B cell (primary cell): ENCODE data around the gene COG1. TPM values are rescaled to one million over a fixed set of nuclear protein-coding genes. Genes with fewer than 3 reads are reported as not detected.

ENCODE experiments used
- ATAC-seq: fragments of 200-7000 bp; cut with Tn5 transposase; one replicate; pipeline ENCODE4 v1.10.0; 2021; ENCODE audit warnings: low read depth, mild to moderate bottlenecking, moderate number of reproducible peaks, moderate library complexity
- CTCF ChIA-PET: fragments of 350-600 bp; sonication (Branson Sonifier 250); formaldehyde crosslinking; loops from one replicate; lab custom pipeline; 2021; ENCODE audit warnings: antibody characterized with exemption, inconsistent platforms; lab: Charles Lee
- POLR2A ChIA-PET: fragments of 350-600 bp; sonication (Branson Sonifier 250); formaldehyde crosslinking; loops from one replicate; lab custom pipeline; 2021; ENCODE audit warnings: antibody characterized with exemption; lab: Charles Lee
- DNase-seq: peaks from one replicate; pipeline ENCODE4 v3.0.0; 2013
- H2AFZ ChIP-seq: 2 replicates; pipeline ENCODE4 v1.6.1; 2012; ENCODE audit warnings: mild to moderate bottlenecking, low read depth, low read length; ENCODE audit not compliant: insufficient read depth, poor library complexity, severe bottlenecking
- H3K27ac ChIP-seq, 2 donors: 1 replicate in 1 of 2; 2 replicates in 1 of 2; pipeline ENCODE4 v1.5.1; 2012 to 2013; ENCODE audit warnings: low read length in 2 of 2, mild to moderate bottlenecking in 2 of 2, moderate library complexity in 1 of 2
- H3K27me3 ChIP-seq, 4 experiments: fragments of 200-600 bp in 1 of 4; sonication (generic) in 1 of 4; replicated peaks in 1 of 4; 1 replicate in 2 of 4; 2 replicates in 2 of 4; pipeline versions ENCODE4 v1.6.1 to v1.7.0; 2013 to 2016; ENCODE audit warnings: low read length in 3 of 4, mild to moderate bottlenecking in 2 of 4, mixed read lengths in 1 of 4, moderate library complexity in 1 of 4; ENCODE audit not compliant: insufficient read depth in 4 of 4, control insufficient read depth in 3 of 4; ENCODE audit errors: control extremely low read depth in 1 of 4
- H3K36me3 ChIP-seq, 2 experiments: replicated peaks in 1 of 2; 1 replicate in 1 of 2; 2 replicates in 1 of 2; pipeline versions ENCODE4 v1.6.1 to v1.7.1; 2013; ENCODE audit warnings: low read length in 1 of 2; ENCODE audit not compliant: insufficient read depth in 2 of 2, control insufficient read depth in 1 of 2; ENCODE audit errors: control extremely low read depth in 1 of 2, extremely low read depth in 1 of 2
- H3K4me1 ChIP-seq, 2 donors: fragments of 200-600 bp in 1 of 2; sonication (generic) in 1 of 2; 1 replicate in 1 of 2; 2 replicates in 1 of 2; pipeline versions ENCODE4 v1.5.1 to v1.6.1; 2013 to 2017; ENCODE audit warnings: low read length in 2 of 2; ENCODE audit not compliant: control insufficient read depth in 2 of 2, insufficient read depth in 2 of 2
- H3K4me2 ChIP-seq: replicated peaks from 2 replicates; pipeline ENCODE3; 2012; ENCODE audit warnings: mild to moderate bottlenecking, low read depth, low read length; ENCODE audit not compliant: poor library complexity, severe bottlenecking
- H3K4me3 ChIP-seq, 5 experiments: fragments of 200-600 bp in 1 of 5; sonication (generic) in 1 of 5; 1 replicate in 3 of 5; 2 replicates in 2 of 5; pipeline versions ENCODE4 v1.5.1 to v1.7.0; 2011 to 2016; ENCODE audit warnings: low read length in 4 of 5, mild to moderate bottlenecking in 4 of 5, low read depth in 2 of 5, control low read depth in 1 of 5, moderate library complexity in 1 of 5; ENCODE audit not compliant: insufficient read depth in 1 of 5; ENCODE audit errors: control extremely low read depth in 1 of 5, extremely low read depth in 1 of 5
- H3K79me2 ChIP-seq: fragments of 200-600 bp; sonication (generic); one replicate; pipeline ENCODE4 v1.6.0; 2016; ENCODE audit warnings: low read length; ENCODE audit not compliant: control insufficient read depth, insufficient read depth
- H3K9ac ChIP-seq: fragments of 200-600 bp; sonication (generic); 2 replicates; pipeline ENCODE4 v1.6.1; 2017; ENCODE audit warnings: mild to moderate bottlenecking, low read length, moderate library complexity
- H3K9me3 ChIP-seq, 3 donors: one replicate each; pipeline versions ENCODE4 v1.6.1 to v1.7.1; 2013; ENCODE audit warnings: low read length in 2 of 3; ENCODE audit not compliant: control insufficient read depth in 2 of 3, insufficient read depth in 1 of 3; ENCODE audit errors: control extremely low read depth in 1 of 3
- H4K20me1 ChIP-seq: 2 replicates; pipeline ENCODE4 v1.6.0; 2012; ENCODE audit warnings: mild to moderate bottlenecking, low read length; ENCODE audit not compliant: insufficient read depth, control insufficient read depth, poor library complexity, severe bottlenecking
- H3K27ac Mint-ChIP-seq: one replicate; pipeline ENCODE4 v1.8.0; 2021; ENCODE audit warnings: mixed read lengths
- H3K27me3 Mint-ChIP-seq: one replicate; pipeline ENCODE4 v1.8.0; 2021; ENCODE audit warnings: mixed read lengths
- H3K4me1 Mint-ChIP-seq: one replicate; pipeline ENCODE4 v1.8.0; 2021; ENCODE audit warnings: mixed read lengths
- H3K4me3 Mint-ChIP-seq: one replicate; pipeline ENCODE4 v1.8.0; 2021; ENCODE audit warnings: mixed read lengths
- H3K9me3 Mint-ChIP-seq: one replicate; pipeline ENCODE4 v1.8.0; 2022; ENCODE audit warnings: mixed read lengths; ENCODE audit not compliant: insufficient read depth
- EZH2 ChIP-seq: IDR thresholded peaks from 2 replicates; pipeline ENCODE4 v1.6.1; 2012; ENCODE audit warnings: borderline replicate concordance, low read depth, mild to moderate bottlenecking, moderate library complexity, low read length; ENCODE audit not compliant: insufficient read depth, poor library complexity, severe bottlenecking
- WGBS: methylation state at CpG from one replicate; pipeline ENCODE4 v1.1.5; 2013; ENCODE audit warnings: missing lambda C conversion rate; ENCODE audit not compliant: insufficient coverage; 5-methylcytosine and 5-hydroxymethylcytosine counted together
- intact Hi-C: fragments of 100-400 bp; cut with micrococcal nuclease; formaldehyde crosslinking; loops from one replicate; pipeline ENCODE4 v1.10.0; 2022
- polyA plus RNA-seq: library from polyadenylated mRNA; depleted of rRNA; stranded (reverse); fragments of >200 nt; gene quantifications from 2 replicates; pipeline ENCODE4 v1.2.3, GENCODE V29; 2012
- total RNA-seq, 2 donors: library from RNA; stranded (reverse); fragments of 120-200 nt in 1 of 2; gene quantifications; 1 replicate in 1 of 2; 2 replicates in 1 of 2; pipeline versions ENCODE4 v1.2.3 to v1.2.4, GENCODE V29; 2013 to 2022
- TF ChIP-seq, protein P1 (sequence below): fragments of 200-600 bp; IDR thresholded peaks from one replicate; pipeline ENCODE4 v1.8.0; 2022; ENCODE audit warnings: antibody characterized with exemption, mild to moderate bottlenecking

The COG1 gene
- total and polyA plus RNA-seq, 2 donors (not counting 1 experiment from before 2014, with no cell fraction given): 39.1 to 72.8 TPM

DNA sequence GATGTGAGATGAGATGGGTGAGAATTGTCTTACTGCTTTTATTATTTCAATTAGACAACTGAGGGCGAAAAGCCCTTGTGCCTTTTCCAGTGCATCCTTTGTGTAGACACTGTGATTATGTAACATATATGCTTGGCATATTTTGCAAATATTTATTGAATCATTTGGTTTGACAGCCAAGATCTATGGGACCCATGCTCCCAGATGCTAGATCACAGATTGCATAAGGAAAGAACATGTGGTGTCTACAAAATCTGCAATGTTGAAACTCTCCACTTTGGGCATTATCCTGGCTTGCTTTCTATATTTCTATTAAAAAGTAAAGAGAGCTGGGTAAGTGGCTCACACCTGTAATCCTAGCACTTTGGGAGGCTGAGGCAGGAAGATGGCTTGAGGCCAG, 4.8 kb upstream of the COG1 start:
- no peaks in the 10 kb centered on the region for H4K20me1 ChIP-seq
- Mint-ChIP-seq H3K27ac (no peak overlapping the region), H3K4me1 (peaks cover 10% of the 10 kb centered on the region), H3K27me3 (no peaks in the 10 kb centered on the region), H3K4me3 (no peak overlapping the region), H3K9me3 (no peaks in the 10 kb centered on the region)
- POLR2A ChIA-PET: no interaction called here
- H3K27ac ChIP-seq: no peak overlapping the region
- H3K9me3 ChIP-seq: no peaks in the 10 kb centered on the region
- intact Hi-C loops: no loop called here
- H3K4me2 ChIP-seq: no peak overlapping the region
- no peak overlapping the region for H3K9ac ChIP-seq
- H3K36me3 ChIP-seq: no peaks in the 10 kb centered on the region
- CTCF ChIA-PET: interaction anchor here (0.6 to 0.8 kb wide), 2 partner anchors 68 to 463 kb away, joined by 3 to 4 read pairs; no protein-coding TSS in a partner anchor
- no peak for DNase-seq
- TF ChIP-seq EZH2: no peak
- TF ChIP-seq, protein P1, sequence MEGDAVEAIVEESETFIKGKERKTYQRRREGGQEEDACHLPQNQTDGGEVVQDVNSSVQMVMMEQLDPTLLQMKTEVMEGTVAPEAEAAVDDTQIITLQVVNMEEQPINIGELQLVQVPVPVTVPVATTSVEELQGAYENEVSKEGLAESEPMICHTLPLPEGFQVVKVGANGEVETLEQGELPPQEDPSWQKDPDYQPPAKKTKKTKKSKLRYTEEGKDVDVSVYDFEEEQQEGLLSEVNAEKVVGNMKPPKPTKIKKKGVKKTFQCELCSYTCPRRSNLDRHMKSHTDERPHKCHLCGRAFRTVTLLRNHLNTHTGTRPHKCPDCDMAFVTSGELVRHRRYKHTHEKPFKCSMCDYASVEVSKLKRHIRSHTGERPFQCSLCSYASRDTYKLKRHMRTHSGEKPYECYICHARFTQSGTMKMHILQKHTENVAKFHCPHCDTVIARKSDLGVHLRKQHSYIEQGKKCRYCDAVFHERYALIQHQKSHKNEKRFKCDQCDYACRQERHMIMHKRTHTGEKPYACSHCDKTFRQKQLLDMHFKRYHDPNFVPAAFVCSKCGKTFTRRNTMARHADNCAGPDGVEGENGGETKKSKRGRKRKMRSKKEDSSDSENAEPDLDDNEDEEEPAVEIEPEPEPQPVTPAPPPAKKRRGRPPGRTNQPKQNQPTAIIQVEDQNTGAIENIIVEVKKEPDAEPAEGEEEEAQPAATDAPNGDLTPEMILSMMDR: no peak
- WGBS: no CpG with 5 or more reads among the region's 1 CpG
- ATAC-seq: no peak
- peaks cover 6 to 11% of the 10 kb centered on the region in 2 donors for H3K4me1 ChIP-seq
- no peak overlapping the region for H3K4me3 ChIP-seq
- no peak overlapping the region for H2AFZ ChIP-seq
- no peaks in the 10 kb centered on the region for H3K27me3 ChIP-seq
- H3K79me2 ChIP-seq: peaks cover 1% of the 10 kb centered on the region

- H3K27ac ChIP-seq: no peak overlapping the region
- H3K4me1 ChIP-seq: peaks cover 11 to 19% of the 10 kb centered on the region in 2 donors
- WGBS: 83% methylated on average over 4 of the region's 6 CpGs
- no peak for ATAC-seq
- Mint-ChIP-seq H3K27ac (no peak overlapping the region), H3K9me3 (no peaks in the 10 kb centered on the region), H3K4me3 (no peak overlapping the region), H3K27me3 (no peaks in the 10 kb centered on the region), H3K4me1 (peaks cover 18% of the 10 kb centered on the region)
- H3K9me3 ChIP-seq: no peaks in the 10 kb centered on the region
- CTCF ChIA-PET: interaction anchor here (1.1 to 1.4 kb wide), 4 partner anchors 8 to 462 kb away, joined by 3 to 6 read pairs (median 4); no protein-coding TSS in a partner anchor
- no peaks in the 10 kb centered on the region for H4K20me1 ChIP-seq
- DNase-seq: no peak
- H3K79me2 ChIP-seq: peaks cover 13% of the 10 kb centered on the region
- H3K4me2 ChIP-seq: no peak overlapping the region
- H3K36me3 ChIP-seq: no peaks in the 10 kb centered on the region
- intact Hi-C loops: no loop called here
- H3K4me3 ChIP-seq: no peak overlapping the region
- POLR2A ChIA-PET: no interaction called here
- H3K9ac ChIP-seq: no peak overlapping the region
- no peak overlapping the region for H2AFZ ChIP-seq
- no peaks in the 10 kb centered on the region for H3K27me3 ChIP-seq
- no peak for TF ChIP-seq EZH2
- TF ChIP-seq, protein P1: no peak
These were observed 3.3 kb upstream of the COG1 start for GRCh38 chr17:73189417-73190099.
